HG03095 (cell line): ENCODE data around the gene SRGAP2B.
"Not testable (repeated sequence)": the region's sequence is repeated elsewhere in the genome, so short reads cannot be mapped to it uniquely, and the experiment has no call there.

Source experiments
- ATAC-seq: cut with Tn5 transposase; IDR thresholded peaks from one replicate; pipeline ENCODE4 v1.9.1; 2021; ENCODE audit warnings: moderate library complexity; ENCODE audit not compliant: unreplicated experiment

The SRGAP2B gene

DNA sequence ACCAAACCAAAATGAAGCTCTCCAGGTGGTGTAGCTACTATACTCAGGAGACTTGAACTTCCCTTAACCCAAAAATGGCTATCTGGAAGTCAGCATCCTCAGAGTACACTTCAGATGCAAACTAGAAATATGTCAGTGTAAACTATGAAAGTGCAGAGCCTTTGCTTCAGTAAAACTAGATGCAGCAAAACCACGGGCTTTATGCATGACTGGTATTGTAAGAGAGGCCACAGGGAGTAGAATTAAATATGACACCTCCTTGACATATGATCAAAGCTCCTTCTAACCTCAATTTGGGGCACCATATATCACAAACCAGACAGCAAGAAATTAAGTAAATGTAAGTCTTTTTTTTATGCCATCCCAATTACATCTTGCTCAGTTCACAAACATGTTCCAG lies 47.6 kb downstream of the SRGAP2B start:
- ATAC-seq: not testable (repeated sequence)

DNA sequence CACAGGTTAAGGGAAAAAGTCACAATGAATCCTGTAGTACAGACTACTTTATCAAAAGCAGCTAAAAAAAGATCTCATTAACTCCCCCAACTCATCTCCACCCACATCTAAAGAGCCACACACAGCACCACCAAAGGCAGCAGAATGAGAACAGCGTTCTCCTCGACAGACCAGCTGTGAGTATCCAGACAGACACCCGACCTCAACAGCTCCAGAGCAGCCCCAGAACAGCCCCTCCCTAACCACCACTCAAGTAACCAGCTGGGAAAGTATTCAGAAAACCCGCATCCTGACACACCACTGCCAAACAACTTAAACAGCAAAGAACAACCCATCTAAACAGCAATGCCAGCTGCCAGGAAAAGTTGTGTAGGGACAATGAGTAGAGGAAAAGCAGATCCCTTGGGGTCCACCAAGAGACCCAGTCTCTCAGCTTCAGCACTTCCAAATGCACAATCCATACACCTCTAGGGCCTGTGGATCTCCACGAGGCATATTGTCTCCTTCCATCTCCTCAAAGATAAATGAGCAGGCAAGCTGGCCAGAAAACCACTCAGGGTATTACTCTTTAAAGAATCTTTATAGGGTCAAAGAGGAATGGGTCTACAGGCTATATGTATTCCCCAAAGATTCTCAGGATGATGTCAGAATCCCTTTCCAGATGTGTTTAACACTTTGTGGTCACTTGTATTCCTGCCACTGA lies 49.4 kb downstream of the SRGAP2B start:
- ATAC-seq: not testable (repeated sequence)

DNA sequence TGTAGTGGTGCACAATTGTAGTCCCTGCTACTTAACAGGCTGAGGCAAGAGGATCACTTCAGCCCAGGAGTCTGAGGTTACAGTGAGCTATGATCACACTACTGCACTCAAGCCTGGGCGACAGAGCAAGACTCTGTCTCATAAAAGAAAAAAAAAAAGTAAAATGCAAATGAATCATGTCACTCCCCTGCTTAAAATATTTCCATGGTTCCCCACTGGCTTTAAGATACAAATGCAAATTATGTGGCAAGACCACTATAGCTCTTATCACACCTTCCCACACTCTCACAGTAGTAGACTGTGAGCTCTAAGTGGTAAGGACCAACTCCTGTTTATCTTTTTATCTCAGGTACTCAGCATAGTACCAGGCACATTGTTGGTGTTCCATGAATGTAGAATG lies 53.6 kb downstream of the SRGAP2B start:
- ATAC-seq: peak; percentile 65

DNA sequence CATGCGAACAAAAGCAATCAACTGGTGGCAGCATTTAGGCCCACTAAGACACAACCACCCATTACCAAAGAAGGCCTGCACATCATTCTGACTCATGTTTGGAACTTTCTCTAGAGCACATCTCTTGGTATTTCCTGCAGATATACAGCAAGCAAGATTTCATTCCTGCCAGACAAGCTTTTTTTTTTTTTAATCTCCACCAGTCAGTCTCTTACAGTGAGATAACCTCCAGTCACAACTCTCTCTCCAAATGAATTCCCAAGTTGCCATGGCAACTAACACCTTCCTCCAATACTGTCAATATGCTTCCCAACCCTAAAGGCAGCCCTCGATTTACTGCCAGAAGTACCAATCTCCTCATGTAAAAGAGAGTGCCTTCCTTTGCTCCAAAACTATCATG lies 59.1 kb downstream of the SRGAP2B start:
- ATAC-seq: not testable (repeated sequence)

DNA sequence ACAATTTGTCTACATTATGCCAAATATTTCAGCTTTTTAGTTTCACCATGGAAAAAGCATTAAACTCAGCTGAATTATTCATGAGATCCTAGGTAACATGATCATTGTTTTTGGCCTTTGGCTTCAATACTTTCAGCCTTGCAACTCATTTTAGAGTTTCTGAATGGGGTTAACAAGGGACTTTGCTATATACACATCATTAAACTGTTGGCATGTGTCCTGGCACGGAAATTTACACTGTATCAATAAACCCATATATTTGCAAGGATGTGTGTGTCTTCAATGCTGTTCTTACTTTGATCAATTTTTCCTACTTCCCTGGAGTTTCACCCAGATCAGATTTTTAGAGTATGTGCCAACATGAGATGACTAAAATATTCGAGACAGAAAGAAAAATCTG lies 61.6 kb downstream of the SRGAP2B start:
- ATAC-seq: not testable (repeated sequence)

DNA sequence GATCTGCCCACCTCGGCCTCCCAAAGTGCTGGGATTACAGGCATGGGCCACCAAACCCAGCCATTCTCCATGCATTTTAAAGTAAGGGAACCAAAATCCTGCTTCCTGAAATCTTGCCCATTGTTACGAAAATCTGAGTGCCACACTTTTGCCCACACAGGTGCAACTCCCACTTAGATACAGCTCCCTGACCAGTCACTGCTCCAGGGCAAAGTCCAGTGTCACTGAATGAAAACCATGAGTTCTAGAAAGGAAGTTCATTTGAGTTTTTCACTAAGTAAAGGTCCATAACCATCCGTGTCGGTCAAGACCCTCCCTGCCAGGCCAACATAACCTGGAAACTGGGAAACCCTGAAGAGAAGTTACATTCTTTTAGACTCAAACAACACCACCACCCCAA lies 67.9 kb downstream of the SRGAP2B start:
- not testable (repeated sequence) for ATAC-seq

DNA sequence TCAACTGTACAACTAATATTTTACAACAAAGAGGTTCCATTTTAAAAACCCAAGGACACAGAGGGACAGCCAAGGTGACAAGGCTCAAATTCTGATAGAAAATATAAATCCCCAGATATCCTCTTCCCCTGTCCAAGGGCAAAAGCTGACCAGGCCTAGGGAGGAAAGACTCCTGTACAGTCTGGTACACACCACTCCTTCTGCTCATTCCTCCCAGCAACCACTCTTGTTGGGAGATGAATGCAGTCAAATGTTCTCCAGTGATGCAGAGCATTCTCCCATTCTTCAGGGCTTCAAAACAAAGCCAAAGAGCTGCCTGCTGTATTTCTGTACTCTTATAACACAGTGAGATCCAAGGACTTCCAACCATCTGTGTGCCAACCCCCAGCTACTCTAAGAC lies 69.8 kb downstream of the SRGAP2B start:
- not testable (repeated sequence) for ATAC-seq

DNA sequence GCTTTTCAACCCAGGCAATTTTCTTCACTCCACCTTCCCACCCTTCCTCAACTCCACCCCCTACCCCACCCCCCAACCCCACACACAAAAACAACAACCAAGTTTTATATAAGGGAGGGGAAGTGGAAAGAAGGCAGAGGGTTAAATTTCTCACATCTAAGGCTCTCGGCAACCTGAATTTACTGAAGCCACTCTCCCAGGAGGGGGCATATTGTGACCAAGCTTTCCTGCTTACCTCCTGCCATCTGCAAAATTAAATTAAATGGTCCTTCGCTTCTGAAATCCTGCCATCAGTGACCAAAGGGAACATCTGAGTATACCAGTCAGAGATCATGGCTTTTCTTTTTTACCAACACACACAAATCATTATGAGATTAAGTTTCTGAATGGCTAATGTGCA lies 72.9 kb downstream of the SRGAP2B start:
- not testable (repeated sequence) for ATAC-seq

DNA sequence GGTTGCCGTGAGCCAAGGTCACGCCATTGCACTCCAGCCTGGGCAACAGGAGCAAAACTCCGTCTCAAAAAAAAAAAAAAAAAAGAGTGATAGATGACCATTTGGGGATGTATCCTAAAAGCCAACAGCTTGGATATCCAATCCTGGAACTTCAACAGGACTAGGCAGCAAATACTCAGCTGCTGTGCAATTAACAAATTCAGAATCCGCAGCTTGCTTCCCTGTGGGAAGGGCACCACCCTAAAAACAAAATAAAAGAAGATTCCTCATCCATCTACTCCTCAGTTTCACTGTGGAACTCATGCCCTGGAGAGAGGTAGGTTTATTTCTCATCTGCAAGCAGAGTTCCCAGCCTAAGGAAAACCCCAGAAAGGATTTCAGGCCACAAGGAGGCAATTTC lies 73.4 kb downstream of the SRGAP2B start:
- not testable (repeated sequence) for ATAC-seq

DNA sequence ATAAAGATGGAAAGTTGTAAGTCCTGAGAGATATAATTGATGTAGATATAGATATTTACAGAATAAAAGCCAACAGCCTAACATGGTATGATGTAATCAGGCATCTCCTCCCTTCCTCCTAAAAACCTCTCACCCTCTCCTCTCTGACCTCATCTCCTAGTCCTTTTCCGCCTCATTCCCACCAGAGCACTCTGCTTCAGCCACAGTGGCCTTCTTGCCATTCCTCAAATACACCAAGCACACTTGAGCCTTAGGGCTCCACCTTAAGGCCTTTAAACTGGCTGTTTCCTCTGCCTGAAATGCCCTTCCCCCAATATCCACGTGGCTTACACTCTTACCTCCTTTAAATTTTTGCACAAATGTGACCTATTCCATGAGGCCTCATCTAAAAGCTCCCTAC lies 75.4 kb downstream of the SRGAP2B start:
- not testable (repeated sequence) for ATAC-seq

DNA sequence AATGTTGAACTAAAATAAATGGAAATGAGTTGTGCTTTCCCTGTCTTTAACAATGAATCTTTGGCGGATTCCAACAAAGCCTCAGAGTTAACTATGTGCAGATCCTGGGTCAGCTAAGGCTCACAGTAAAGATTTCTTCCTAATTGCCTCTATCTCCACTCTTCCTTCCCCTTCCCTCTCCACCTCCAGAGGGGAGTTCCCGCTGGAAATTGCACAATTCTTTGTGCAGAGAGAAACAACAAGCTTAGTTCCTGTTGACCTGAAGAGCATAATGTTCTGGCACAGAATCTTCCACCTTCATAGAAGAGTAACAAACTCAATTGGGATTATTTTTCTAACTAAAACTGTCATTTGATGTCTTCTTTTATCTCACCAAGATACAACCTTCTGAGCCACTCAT lies 77.4 kb downstream of the SRGAP2B start:
- ATAC-seq: not testable (repeated sequence)

DNA sequence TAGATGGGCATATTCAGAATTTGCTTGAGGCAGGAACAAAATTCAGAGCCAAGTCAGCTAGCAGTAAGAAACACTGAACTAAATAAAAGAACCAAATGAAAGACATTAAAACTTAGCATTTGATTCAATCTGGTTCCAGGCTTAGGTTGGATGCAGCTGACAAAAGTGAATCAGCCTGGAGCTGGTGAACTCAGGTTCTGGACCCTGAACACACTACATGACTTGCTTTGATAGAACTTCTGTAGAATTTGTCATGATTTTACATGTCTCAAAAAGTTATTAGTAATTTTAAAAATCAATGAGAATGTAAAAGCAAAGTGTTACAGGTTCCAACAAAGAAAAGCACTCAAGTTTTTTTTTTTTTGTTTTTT lies 78.7 kb downstream of the SRGAP2B start:
- ATAC-seq: not testable (repeated sequence)

DNA sequence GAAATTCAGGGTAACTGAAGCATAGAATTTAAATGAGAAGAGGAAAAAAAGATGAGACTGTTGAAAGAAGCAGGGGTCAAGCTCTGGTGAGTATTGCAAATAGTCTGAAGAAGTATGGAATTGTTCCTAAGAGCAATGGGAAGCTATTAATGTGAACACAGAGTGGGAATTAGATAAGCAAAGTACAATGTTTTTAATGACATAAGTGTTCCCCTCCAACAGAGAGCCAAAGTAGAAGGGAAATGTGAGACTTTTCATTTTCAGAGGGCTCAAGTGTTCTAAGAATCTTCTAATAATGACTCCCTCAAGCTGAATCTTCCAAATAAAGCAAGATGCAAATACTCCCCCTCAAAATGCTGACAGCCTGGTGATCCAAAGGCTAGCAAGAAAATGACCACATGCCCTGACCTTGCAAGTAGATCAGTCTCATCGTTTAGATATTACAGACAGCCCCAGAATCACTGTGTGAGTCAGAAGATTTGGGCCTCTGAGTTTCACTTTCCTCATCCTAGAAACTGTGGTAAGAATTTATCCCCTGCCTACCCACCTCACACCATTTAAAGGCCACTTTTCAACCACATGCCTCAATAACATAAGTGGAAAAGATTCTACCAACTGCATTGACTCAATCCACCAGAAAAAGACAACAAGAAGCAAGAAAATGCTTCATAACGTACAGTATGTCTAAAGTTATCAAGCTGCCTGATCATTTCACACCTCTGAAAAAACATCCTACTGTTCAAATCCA lies 79.2 kb downstream of the SRGAP2B start:
- ATAC-seq: peak; percentile 62

DNA sequence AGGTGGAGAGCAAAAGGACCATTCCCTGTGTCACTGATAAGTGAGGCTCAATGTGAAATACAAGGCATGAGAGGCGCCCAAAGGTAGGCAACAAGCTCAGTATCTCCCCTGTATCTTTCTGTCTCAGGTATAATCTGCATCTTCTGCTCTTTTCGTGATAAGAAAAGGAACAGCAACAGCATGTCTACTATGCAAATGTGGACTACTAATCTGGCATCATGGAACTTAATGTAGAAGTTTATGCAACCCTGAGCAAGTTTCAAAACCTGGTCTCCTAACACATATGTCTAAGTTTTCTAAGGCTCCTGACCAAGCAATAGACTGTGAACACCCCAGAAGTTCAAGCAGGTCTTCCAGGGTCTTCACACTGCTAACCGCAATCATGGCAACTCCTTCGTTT lies 81.8 kb downstream of the SRGAP2B start:
- not testable (repeated sequence) for ATAC-seq

DNA sequence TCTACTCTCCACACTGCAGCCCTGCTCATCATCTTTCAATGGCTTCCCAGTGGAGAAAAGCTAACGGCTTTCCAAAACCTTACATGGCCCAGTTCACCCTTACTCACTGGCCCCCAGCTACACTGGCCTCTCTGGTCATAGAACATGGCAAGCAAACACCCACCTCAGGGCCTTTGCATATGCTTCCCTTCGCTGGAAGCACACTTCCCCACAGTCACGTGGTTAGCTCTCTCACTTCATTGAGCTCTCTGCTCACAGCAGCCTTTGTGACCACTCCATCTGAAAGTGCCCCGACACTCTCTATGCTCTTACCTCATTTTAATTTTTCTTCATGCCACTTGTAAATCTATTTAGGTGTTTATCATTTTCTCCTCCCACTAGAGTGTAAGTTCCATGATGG lies 83.3 kb downstream of the SRGAP2B start:
- not testable (repeated sequence) for ATAC-seq

DNA sequence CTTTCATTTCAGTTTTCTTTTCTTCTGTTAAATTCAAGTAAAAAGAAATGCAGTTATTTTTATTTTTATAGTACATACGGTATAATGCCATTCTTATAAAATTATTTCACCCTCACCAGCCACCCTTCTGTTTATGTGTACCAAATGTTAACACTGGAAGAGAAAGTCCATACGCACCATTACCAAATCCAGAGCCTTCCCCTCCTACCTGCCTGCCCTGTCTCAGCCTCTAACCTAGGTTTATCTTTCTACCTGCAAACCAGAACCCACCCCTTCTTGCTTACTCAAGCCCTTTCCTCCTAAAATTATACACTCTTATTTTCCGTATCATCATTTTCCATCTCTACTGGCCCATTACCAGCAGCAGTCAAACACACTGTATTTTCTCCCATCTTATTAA lies 84.5 kb downstream of the SRGAP2B start:
- ATAC-seq: not testable (repeated sequence)

DNA sequence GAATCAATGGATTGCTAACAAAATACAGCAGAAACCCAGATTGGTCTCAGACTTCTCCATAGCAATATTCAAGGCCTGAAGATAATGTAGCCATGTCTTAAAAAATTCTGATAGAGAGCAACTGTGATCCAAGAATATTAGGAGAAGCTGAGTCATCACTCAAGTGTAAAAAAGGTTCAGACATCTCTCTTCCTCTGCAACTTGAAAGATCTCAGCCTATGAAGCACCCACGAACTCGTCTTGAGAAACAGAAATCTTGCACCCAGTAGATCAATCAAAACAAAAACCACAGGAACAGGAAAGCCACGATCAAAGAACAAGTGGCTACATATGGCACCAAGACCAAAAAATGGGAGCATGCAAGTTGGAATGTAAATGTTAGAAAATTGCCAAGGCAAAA lies 85.2 kb downstream of the SRGAP2B start:
- not testable (repeated sequence) for ATAC-seq

DNA sequence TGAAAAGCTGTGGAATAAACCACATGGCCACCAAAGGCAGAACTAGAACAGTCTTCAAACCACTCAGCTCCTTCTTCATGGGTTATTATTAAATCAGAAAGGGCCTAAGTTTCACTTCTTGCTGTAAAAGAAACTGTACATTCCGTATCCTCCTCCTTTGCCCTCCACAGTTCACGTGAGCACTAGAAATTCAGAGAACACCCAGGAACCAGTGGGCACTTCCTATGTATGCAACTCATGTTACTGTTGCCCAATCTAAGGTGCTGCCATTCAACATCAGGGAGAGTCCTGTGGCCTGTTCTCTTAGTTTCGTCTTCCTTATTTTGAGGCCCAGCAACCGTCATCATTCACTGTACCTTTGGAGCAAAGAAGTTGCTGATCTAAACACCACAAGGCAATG lies 86.7 kb downstream of the SRGAP2B start:
- ATAC-seq: not testable (repeated sequence)

DNA sequence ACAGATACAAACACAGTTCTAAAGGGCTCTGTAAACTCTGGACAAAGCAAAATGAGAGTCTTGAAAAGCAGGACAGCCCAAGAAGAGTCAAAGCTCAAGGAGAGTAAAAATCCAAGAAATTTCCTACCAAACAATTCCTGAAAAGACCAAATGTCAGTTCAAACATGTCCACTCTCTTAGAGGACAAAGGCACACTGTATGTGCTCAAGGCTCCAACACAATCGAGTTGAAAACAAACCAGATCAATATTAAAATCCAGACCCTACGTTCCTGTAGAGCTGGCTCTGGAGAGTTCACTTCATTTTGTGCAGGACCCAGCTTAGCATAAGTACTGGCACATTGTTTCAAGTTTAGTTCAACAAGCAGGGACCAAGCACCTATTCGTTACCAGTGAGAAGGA lies 90.0 kb downstream of the SRGAP2B start:
- not testable (repeated sequence) for ATAC-seq

DNA sequence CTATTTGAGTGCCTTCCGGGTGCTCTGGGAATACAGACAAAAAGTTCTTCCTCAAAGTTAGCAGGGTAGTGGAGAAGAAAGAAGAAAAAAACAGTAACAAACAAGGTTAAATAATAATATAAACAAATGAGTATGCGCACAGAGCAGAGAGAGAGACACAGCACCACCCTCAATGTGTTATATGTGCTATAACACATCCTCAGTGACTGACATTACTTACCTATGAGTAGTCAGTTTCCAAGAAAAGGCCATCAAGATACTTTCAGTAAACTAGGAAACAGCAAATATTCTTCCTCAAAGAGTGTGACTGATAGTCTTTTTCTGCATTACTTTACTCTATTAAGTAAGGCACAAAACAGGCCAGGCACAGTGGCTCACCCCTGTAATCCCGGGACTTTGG lies 93.7 kb downstream of the SRGAP2B start:
- not testable (repeated sequence) for ATAC-seq

DNA sequence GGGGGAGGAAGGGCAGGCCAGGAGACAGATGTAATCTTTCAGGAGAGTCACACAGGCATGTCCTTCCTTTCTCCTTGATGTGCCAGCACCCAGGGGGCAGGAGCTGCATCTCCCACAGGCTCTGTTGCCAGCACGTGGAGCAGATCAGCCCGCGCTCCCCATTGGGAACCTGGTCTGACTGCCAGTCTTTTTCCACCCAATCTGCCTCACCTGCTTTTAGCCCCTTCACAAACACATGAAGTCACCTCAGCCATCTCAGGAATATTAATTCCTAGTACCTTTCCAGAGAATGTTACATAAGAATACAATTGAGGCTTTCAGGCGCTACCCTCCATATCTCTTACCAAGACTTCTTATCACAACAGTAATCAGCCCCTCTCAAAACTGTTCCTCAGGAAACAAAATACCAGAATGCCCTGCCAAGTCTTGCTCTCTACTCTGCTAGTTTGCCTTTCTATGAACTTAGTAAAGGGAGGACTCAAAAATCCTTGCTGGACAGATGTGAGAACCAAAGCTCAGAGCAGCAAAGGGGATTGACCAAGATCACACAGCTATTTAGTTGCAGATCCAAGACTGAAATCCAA lies 94.3 kb downstream of the SRGAP2B start:
- ATAC-seq: not testable (repeated sequence)
